ENCODE measurements around the gene IRAK3. TPM values are rescaled to one million over a fixed set of nuclear protein-coding genes. Genes with fewer than 3 reads are reported as not detected.

The IRAK3 gene
- total RNA-seq, 2 donors from 2014 or later, result 0.27 to 0.59 TPM

DNA sequence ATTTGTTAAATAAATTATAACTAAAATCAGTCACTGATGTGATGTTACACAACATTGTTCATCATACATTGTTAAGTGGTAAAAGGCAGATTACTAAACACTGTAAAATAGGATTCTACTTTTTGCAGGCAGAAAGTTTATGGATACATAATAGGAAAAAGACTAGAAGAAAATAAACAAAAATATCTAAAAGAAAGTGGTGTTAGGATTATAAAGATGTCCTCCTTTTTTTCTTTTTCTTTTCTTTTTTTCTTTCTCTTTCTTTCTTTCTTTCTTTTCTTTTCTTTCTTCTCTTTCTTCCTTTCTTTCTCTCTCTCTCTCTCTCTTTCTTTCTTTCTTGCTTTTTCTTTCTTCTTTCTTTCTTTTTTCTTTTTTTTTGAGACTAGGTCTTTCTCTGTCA is 73.7 kb downstream of the IRAK3 start:
- no peak overlapping the region for H3K27ac ChIP-seq (ENCODE audit: low read depth, low read length)
- Mint-ChIP-seq H3K9me3 (no peaks in the 10 kb centered on the region), H3K27me3 (ENCODE audit: insufficient read depth) (no peaks in the 10 kb centered on the region), H3K4me3 (no peak overlapping the region), H3K36me3 (ENCODE audit: low read depth) (no peaks in the 10 kb centered on the region), H3K4me1 (peaks cover 2% of the 10 kb centered on the region), H3K27ac (no peak overlapping the region)
- H3K27me3 ChIP-seq (ENCODE audit: control insufficient read depth, insufficient read depth, low read length, poor library complexity, severe bottlenecking), result no peaks in the 10 kb centered on the region
- no peaks in the 10 kb centered on the region for H3K36me3 ChIP-seq (ENCODE audit: control insufficient read depth, insufficient read depth, low read length)
- H3K9ac ChIP-seq (ENCODE audit: extremely low read depth, low read length, poor library complexity, severe bottlenecking), result no peak overlapping the region
- no peaks in the 10 kb centered on the region for H3K9me3 ChIP-seq (ENCODE audit: control insufficient read depth, low read length)
- H3K4me3 ChIP-seq (ENCODE audit: low read length), result no peak overlapping the region
- TF ChIP-seq, protein P1, sequence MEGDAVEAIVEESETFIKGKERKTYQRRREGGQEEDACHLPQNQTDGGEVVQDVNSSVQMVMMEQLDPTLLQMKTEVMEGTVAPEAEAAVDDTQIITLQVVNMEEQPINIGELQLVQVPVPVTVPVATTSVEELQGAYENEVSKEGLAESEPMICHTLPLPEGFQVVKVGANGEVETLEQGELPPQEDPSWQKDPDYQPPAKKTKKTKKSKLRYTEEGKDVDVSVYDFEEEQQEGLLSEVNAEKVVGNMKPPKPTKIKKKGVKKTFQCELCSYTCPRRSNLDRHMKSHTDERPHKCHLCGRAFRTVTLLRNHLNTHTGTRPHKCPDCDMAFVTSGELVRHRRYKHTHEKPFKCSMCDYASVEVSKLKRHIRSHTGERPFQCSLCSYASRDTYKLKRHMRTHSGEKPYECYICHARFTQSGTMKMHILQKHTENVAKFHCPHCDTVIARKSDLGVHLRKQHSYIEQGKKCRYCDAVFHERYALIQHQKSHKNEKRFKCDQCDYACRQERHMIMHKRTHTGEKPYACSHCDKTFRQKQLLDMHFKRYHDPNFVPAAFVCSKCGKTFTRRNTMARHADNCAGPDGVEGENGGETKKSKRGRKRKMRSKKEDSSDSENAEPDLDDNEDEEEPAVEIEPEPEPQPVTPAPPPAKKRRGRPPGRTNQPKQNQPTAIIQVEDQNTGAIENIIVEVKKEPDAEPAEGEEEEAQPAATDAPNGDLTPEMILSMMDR (conservative IDR thresholded peaks at IDR 0.05), result no peak
- no peaks in the 10 kb centered on the region for H3K4me1 ChIP-seq (ENCODE audit: control insufficient read depth, insufficient read depth, low read length)
- DNase-seq, result no peak

DNA sequence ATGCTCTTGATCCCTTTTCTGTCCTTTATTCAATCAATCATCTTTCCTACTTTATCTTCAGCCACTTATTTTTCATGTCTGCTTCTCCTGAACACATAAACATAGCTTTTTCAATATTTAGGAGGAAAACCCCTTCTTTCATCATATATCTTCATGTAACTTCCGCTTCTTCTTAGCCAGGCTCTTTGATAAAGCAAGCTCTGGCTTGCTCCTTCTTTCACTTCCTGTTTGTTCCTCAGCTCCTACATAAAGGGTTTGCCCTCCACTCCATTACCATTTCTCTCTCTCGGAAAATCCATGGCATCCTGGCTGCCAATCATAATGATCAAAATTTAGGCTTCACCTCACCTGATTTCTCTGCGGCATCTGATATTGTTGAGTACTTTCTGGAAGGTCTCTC is 79.5 kb downstream of the IRAK3 start:
- Histone ChIP-seq H3K4me3 (ENCODE audit: low read length) (no peak overlapping the region), H3K27me3 (ENCODE audit: control insufficient read depth, insufficient read depth, low read length, poor library complexity, severe bottlenecking) (no peaks in the 10 kb centered on the region), H3K9me3 (ENCODE audit: control insufficient read depth, low read length) (no peaks in the 10 kb centered on the region), H3K4me1 (ENCODE audit: control insufficient read depth, insufficient read depth, low read length) (no peaks in the 10 kb centered on the region), H3K36me3 (ENCODE audit: control insufficient read depth, insufficient read depth, low read length) (no peaks in the 10 kb centered on the region), H3K27ac (ENCODE audit: low read depth, low read length) (no peak overlapping the region), H3K9ac (ENCODE audit: extremely low read depth, low read length, poor library complexity, severe bottlenecking) (no peak overlapping the region)
- Mint-ChIP-seq H3K4me3 (no peak overlapping the region), H3K4me1 (peaks cover 2% of the 10 kb centered on the region), H3K27me3 (ENCODE audit: insufficient read depth) (no peaks in the 10 kb centered on the region), H3K36me3 (ENCODE audit: low read depth) (no peaks in the 10 kb centered on the region), H3K27ac (no peak overlapping the region), H3K9me3 (no peaks in the 10 kb centered on the region)
- WGBS, 2 experiments (ENCODE audit: insufficient coverage in 1 of 2, insufficient read length in 1 of 2), result 60 to 72% methylated on average over 2 to 3 of the region's 3 CpGs
- DNase-seq, result no peak
- TF ChIP-seq, protein P1 (conservative IDR thresholded peaks at IDR 0.05), result no peak

DNA sequence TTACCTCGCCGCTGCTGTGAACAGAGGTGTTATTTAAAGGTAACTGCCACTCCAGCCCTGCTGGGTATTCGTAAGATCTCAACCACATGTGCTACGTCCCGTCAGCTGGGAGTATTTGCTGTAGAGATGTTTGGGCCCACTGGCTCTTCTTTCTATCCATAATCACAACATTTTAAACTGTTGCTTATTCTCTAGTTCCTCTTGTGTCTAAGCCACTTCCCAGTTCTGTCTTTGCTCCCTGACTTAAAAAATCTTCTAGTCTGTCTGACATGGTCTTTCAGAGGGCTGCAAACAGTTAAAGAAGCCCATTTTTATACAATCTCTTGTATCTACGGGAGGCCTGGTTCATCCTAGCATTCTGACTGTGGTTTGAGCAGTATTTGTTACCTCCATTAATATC is 80.1 kb downstream of the IRAK3 start:
- Mint-ChIP-seq H3K27me3 (ENCODE audit: insufficient read depth) (no peaks in the 10 kb centered on the region), H3K27ac (no peak overlapping the region), H3K36me3 (ENCODE audit: low read depth) (no peaks in the 10 kb centered on the region), H3K4me3 (no peak overlapping the region), H3K9me3 (no peaks in the 10 kb centered on the region), H3K4me1 (peaks cover 2% of the 10 kb centered on the region)
- Histone ChIP-seq H3K4me3 (ENCODE audit: low read length) (no peak overlapping the region), H3K27ac (ENCODE audit: low read depth, low read length) (no peak overlapping the region), H3K36me3 (ENCODE audit: control insufficient read depth, insufficient read depth, low read length) (no peaks in the 10 kb centered on the region), H3K9ac (ENCODE audit: extremely low read depth, low read length, poor library complexity, severe bottlenecking) (no peak overlapping the region), H3K4me1 (ENCODE audit: control insufficient read depth, insufficient read depth, low read length) (no peaks in the 10 kb centered on the region), H3K27me3 (ENCODE audit: control insufficient read depth, insufficient read depth, low read length, poor library complexity, severe bottlenecking) (no peaks in the 10 kb centered on the region), H3K9me3 (ENCODE audit: control insufficient read depth, low read length) (no peaks in the 10 kb centered on the region)
- TF ChIP-seq, protein P1 (conservative IDR thresholded peaks at IDR 0.05), result no peak
- no peak for DNase-seq
- 92% methylated on average over 4 to 6 of the region's 6 CpGs for WGBS, 2 experiments (ENCODE audit: insufficient coverage in 1 of 2, insufficient read length in 1 of 2)

Data from endodermal cell (in vitro differentiated cells).